Liver (tissue), 3 donors: ENCODE results near the gene PKD1.

Source experiments
- EGR1 ChIP-seq, 2 donors: IDR thresholded peaks; 2 replicates each; pipeline ENCODE4 v1.6.1; 2016 to 2018; ENCODE audit warnings: antibody characterized with exemption in 2 of 2, low read depth in 2 of 2
- GABPA ChIP-seq, 2 donors: IDR thresholded peaks in 1 of 2; conservative IDR thresholded peaks in 1 of 2; 2 replicates each; pipeline ENCODE4 v1.6.1; 2016; ENCODE audit warnings: antibody characterized with exemption in 2 of 2, mild to moderate bottlenecking in 1 of 2, moderate library complexity in 1 of 2
- JUND ChIP-seq, 2 donors: IDR thresholded peaks; 2 replicates each; pipeline ENCODE4 v1.6.1; 2016; ENCODE audit warnings: antibody characterized with exemption in 2 of 2
- MAX ChIP-seq: IDR thresholded peaks from 2 replicates; pipeline ENCODE4 v1.6.1; 2016; ENCODE audit warnings: antibody characterized with exemption
- RAD21 ChIP-seq, 2 donors: IDR thresholded peaks; 2 replicates each; pipeline ENCODE4 v1.6.1; 2016; ENCODE audit warnings: antibody characterized with exemption in 2 of 2, mild to moderate bottlenecking in 2 of 2
- REST ChIP-seq: IDR thresholded peaks from 2 replicates; pipeline ENCODE4 v1.6.1; 2016; ENCODE audit warnings: antibody characterized with exemption, mild to moderate bottlenecking
- SP1 ChIP-seq: IDR thresholded peaks from 2 replicates; pipeline ENCODE4 v1.6.1; 2018; ENCODE audit warnings: antibody characterized with exemption, mild to moderate bottlenecking
- TAF1 ChIP-seq: conservative IDR thresholded peaks from 2 replicates; pipeline ENCODE4 v1.6.1; 2016; ENCODE audit warnings: antibody characterized with exemption, mild to moderate bottlenecking
- YY1 ChIP-seq: IDR thresholded peaks from 2 replicates; pipeline ENCODE4 v1.6.1; 2016; ENCODE audit warnings: antibody characterized with exemption, mild to moderate bottlenecking
- TF ChIP-seq, protein P1 (sequence below): fragments of 150-350 bp; IDR thresholded peaks from 2 replicates; pipeline ENCODE4 v1.5.1; 2017; ENCODE audit warnings: improper control_type of control experiment, low read depth, low read length; ENCODE audit not compliant: missing input control
- donor health status: healthy.
- donor health status: healthy.

DNA sequence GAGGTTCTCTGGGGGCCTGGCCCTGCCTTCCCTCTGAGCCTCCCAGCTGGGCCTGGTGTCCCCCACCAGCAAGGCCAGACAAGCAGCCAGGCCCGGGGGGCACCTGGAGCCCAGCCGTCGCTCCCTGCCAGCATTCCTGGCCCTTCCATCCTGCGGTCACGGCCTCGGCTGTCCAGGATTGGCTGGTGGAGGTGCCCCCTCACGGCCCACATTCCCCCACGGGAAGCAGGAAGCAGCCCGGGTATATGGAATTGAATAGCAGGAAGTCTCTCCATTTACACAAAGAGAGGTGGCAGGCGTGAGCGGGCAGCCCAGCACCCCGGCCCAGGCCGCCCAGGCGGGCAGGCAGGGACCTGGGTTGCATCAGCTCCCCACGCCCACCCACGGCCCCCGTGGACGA lies 34.4 kb upstream of the PKD1 start:
- TF ChIP-seq MAX = no peak
- TF ChIP-seq, protein P1, sequence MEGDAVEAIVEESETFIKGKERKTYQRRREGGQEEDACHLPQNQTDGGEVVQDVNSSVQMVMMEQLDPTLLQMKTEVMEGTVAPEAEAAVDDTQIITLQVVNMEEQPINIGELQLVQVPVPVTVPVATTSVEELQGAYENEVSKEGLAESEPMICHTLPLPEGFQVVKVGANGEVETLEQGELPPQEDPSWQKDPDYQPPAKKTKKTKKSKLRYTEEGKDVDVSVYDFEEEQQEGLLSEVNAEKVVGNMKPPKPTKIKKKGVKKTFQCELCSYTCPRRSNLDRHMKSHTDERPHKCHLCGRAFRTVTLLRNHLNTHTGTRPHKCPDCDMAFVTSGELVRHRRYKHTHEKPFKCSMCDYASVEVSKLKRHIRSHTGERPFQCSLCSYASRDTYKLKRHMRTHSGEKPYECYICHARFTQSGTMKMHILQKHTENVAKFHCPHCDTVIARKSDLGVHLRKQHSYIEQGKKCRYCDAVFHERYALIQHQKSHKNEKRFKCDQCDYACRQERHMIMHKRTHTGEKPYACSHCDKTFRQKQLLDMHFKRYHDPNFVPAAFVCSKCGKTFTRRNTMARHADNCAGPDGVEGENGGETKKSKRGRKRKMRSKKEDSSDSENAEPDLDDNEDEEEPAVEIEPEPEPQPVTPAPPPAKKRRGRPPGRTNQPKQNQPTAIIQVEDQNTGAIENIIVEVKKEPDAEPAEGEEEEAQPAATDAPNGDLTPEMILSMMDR = no peak
- no peak for TF ChIP-seq EGR1 (IDR thresholded peaks at IDR 0.05; ENCODE audit: low read depth in 2 of 2)
- no peak for TF ChIP-seq REST
- no peak for TF ChIP-seq SP1
- TF ChIP-seq RAD21 (IDR thresholded peaks at IDR 0.05) = no peak
- no peak for TF ChIP-seq JUND (IDR thresholded peaks at IDR 0.05)
- TF ChIP-seq TAF1 = no peak
- no peak for TF ChIP-seq GABPA (IDR thresholded peaks at IDR 0.05 in 1 of 2, conservative IDR thresholded peaks at IDR 0.05 in 1 of 2)
- no peak for TF ChIP-seq YY1
